ENCODE results near the gene PPP1R37. TPM values are rescaled to one million over a fixed set of nuclear protein-coding genes. Genes with fewer than 3 reads are reported as not detected.

Gene PPP1R37
- total RNA-seq, 1 donor: 31.1 TPM

GRCh38 chr19:45121827-45122345 lies 28.9 kb downstream of the PPP1R37 start:
- TF ChIP-seq CTCF (IDR thresholded peaks at IDR 0.05; ENCODE audit: insufficient read depth, low read depth, low read length): no peak
- DNase-seq (ENCODE audit: low read depth): no peak

GRCh38 chr19:45122832-45123231 lies 29.9 kb downstream of the PPP1R37 start:
- no peak overlapping the region for H3K4me3 ChIP-seq (ENCODE audit: low read depth, low read length)
- DNase-seq (ENCODE audit: low read depth): no peak
- TF ChIP-seq CTCF (IDR thresholded peaks at IDR 0.05; ENCODE audit: insufficient read depth, low read depth, low read length): no peak

More at GRCh38 chr19:45121827-45122345, 28.9 kb downstream of the PPP1R37 start:
- H3K4me3 ChIP-seq (ENCODE audit: low read depth, low read length): no peak overlapping the region

GRCh38 chr19:45123440-45123850 lies 30.5 kb downstream of the PPP1R37 start:
- H3K4me3 ChIP-seq (ENCODE audit: low read depth, low read length): no peak overlapping the region
- DNase-seq (ENCODE audit: low read depth): no peak
- no peak for TF ChIP-seq CTCF (IDR thresholded peaks at IDR 0.05; ENCODE audit: insufficient read depth, low read depth, low read length)

- no peak for TF ChIP-seq CTCF (IDR thresholded peaks at IDR 0.05; ENCODE audit: insufficient read depth, low read depth, low read length)
- no peak overlapping the region for H3K4me3 ChIP-seq (ENCODE audit: low read depth, low read length)
- DNase-seq (ENCODE audit: low read depth): no peak
Observed at GRCh38 chr19:45124021-45124420, 31.0 kb downstream of the PPP1R37 start.

- no peak for TF ChIP-seq CTCF (IDR thresholded peaks at IDR 0.05; ENCODE audit: insufficient read depth, low read depth, low read length)
- no peak for DNase-seq (ENCODE audit: low read depth)
- H3K4me3 ChIP-seq (ENCODE audit: low read depth, low read length): no peak overlapping the region
Observed at GRCh38 chr19:45125360-45125759, 32.4 kb downstream of the PPP1R37 start.

- DNase-seq (ENCODE audit: low read depth): peak; percentile 53
- no peak overlapping the region for H3K4me3 ChIP-seq (ENCODE audit: low read depth, low read length)
- peak; percentile 85 for TF ChIP-seq CTCF (IDR thresholded peaks at IDR 0.05; ENCODE audit: insufficient read depth, low read depth, low read length)
Observed at GRCh38 chr19:45125975-45126493, 33.1 kb downstream of the PPP1R37 start.

GRCh38 chr19:45126654-45127053 lies 33.7 kb downstream of the PPP1R37 start:
- no peak for TF ChIP-seq CTCF (IDR thresholded peaks at IDR 0.05; ENCODE audit: insufficient read depth, low read depth, low read length)
- H3K4me3 ChIP-seq (ENCODE audit: low read depth, low read length): no peak overlapping the region
- DNase-seq (ENCODE audit: low read depth): no peak

Measured in fibroblast of villous mesenchyme (primary cell).